ENCODE measurements around the gene RGS11.

Gene RGS11

DNA sequence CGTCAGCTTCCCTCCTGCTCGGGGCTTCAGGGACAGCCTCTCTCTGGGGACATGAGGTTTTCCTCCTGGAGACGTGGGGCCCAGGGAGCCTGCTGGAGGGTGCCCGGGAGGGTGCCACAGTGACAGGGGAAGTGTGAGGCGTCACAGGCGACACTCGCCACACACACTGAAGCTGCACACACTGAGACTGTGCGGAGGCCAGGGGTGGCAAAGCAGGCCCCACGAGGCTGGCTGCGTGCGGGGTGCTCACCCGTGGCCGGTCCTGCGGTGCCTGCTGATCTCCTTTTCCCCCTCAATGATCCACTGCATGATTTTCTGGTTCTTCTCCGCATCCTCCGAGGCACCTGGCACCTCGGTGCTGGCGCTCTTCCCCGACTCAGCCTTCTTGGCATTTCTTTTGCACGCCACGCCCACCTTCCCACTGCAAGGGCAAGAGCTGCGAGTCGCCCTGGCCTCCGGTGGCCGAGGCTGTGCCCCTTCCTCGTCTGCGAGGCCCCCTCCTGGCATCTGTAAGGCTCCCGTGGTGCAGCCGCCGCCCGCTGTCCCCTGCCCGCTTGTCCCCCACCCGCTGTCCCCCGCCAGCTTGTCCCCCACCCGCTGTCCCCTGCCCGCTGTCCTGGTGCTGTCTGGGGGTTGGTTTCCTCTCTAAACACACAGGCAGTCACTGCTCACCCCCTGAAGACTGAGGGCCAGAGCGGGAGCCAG is 21.2 kb upstream of the RGS11 start:
- no peak for DNase-seq (ENCODE audit: low read depth in 2 of 2, low spot score in 1 of 2)

DNA sequence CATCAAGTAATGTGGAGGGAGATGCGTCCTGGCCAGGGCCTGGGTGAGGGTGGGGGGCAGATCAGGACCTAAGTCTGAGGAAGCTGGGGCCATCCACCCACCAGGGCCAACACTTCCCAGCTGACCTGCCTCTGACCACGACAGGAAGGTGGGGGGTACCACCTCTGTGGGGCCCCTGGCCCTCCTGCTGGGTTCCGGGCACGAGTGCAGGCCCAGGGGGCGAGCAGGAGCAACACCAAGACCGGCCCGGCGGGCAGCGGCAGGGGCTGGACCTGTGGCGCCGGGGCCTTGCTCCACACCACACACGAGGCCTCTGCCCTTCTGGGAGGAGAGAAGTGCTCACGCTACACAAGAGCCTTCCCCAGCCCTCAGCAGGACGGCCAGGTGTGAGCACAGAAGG is 20.5 kb upstream of the RGS11 start:
- DNase-seq (ENCODE audit: low read depth in 2 of 2, low spot score in 1 of 2): no peak

DNA sequence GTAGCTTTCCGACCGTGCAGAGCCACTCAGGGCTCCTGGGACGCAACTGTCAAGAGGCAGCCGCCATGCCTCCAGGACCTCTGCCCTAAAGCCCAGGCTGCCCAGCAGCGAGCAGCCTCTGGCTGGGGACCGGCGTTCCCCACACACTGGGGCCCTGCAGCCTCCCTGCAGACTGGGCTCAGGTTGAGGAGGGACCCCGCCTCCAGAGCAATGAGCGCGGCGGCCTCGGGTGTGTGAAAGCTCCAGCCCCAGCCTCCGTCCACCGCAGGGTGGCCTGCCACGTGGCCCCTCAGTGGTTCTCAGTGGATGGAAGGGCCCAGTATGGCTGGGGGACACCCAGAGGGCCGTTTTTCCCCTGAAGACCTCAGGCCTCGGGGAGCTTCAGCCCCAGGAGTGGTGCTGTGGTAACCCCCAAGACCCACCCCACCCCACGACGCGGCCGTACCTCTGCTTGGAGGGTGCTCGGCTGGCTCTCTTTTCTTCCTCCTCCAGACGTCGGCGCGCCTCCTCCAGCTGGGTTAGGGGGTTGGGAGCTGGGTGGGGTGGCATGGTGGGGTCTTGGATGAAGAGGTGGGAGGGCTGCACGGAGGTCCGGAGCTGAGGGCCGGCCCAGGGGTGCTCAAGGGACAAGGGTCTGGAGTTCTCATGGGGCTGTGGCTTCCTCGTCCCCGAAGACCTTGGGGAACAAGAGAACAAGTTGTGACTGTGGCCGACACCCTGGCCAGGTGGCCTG is 17.5 kb upstream of the RGS11 start:
- DNase-seq (ENCODE audit: low read depth in 2 of 2, low spot score in 1 of 2): no peak

DNA sequence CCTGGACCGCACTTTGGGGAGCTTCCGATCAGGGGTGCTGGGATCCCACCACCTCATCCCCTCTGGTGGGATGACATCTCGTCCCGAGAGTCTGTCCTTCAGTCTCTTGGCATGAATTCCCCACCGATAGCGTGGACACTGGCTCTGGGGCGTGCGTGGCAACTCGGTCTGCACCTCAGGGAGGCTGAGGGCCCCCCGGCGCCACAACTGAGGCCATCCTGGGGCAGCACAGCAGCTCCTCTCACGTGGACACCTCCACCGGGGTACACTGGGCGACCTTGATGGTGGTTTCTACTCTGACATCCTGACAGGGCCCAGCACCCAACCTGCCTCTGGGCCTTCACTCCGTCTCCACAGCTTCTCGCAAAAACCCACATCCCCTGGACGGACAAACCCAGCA is 15.8 kb upstream of the RGS11 start:
- DNase-seq (ENCODE audit: low read depth in 2 of 2, low spot score in 1 of 2): no peak

GRCh38 chr16:290681-291405 is 15.1 kb upstream of the RGS11 start:
- DNase-seq (ENCODE audit: low read depth in 2 of 2, low spot score in 1 of 2): no peak

- DNase-seq (ENCODE audit: low read depth in 2 of 2, low spot score in 1 of 2): no peak
Measured at GRCh38 chr16:290015-290680, 14.4 kb upstream of the RGS11 start.

- DNase-seq (ENCODE audit: low read depth in 2 of 2, low spot score in 1 of 2): no peak
Measured at GRCh38 chr16:289395-289997, 13.8 kb upstream of the RGS11 start.

- no peak for DNase-seq (ENCODE audit: low read depth in 2 of 2, low spot score in 1 of 2)
Measured at GRCh38 chr16:287981-288920, 12.5 kb upstream of the RGS11 start.

DNA sequence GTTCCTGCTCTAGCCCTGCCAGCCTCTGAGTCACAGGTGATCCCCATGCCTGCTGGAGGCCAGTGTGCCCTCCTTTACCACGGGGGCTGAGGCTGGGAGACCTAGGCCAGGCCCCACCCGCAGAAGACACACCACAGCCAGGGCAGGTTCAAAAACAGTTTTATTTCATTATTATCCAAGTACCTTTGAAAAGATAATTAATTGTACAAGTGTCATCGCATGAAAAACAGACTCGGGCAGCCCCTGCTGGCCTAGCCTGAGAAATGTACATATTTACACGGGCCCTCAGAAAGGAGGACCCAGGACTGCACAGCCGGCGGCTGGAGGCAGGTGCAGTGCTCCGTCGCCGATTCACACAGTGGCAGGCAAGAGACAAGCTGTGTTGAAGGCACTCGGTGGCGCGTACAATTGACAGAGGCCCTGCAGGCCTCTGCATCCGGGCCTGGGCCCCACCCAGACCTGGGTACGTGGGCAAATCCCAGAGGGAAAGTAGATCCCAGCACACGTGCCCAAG is 11.6 kb upstream of the RGS11 start:
- no peak for DNase-seq (ENCODE audit: low read depth in 2 of 2, low spot score in 1 of 2)

DNA sequence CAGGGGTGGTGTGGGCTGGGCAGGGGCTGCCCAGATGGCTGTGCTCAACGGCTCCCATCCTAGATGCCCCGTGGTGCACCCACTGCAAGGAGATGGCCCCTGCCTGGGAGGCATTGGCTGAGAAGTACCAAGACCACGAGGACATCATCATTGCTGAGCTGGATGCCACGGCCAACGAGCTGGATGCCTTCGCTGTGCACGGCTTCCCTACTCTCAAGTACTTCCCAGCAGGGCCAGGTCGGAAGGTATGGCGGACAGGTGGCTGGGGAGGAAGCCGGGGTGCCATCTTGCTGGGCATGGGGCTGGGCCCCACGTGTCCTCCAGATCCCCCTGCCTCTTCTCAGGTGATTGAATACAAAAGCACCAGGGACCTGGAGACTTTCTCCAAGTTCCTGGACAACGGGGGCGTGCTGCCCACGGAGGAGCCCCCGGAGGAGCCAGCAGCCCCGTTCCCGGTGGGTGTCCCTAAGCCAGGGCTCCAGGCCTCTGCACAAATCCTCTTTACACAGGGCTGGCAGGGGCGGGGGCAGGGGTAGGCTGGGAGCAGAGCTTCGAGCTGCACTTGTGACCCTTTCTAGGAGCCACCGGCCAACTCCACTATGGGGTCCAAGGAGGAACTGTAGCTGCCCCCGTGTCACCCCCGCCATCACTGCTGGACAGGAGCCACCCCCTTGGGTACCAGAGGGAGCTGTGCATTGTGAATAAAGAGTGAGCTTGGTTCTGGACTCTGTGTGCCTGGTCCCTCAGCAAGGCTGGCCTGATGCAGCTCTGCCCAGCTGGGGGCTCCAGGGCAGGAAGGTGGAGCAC is 10.9 kb upstream of the RGS11 start:
- DNase-seq (ENCODE audit: low read depth in 2 of 2, low spot score in 1 of 2): no peak

DNA sequence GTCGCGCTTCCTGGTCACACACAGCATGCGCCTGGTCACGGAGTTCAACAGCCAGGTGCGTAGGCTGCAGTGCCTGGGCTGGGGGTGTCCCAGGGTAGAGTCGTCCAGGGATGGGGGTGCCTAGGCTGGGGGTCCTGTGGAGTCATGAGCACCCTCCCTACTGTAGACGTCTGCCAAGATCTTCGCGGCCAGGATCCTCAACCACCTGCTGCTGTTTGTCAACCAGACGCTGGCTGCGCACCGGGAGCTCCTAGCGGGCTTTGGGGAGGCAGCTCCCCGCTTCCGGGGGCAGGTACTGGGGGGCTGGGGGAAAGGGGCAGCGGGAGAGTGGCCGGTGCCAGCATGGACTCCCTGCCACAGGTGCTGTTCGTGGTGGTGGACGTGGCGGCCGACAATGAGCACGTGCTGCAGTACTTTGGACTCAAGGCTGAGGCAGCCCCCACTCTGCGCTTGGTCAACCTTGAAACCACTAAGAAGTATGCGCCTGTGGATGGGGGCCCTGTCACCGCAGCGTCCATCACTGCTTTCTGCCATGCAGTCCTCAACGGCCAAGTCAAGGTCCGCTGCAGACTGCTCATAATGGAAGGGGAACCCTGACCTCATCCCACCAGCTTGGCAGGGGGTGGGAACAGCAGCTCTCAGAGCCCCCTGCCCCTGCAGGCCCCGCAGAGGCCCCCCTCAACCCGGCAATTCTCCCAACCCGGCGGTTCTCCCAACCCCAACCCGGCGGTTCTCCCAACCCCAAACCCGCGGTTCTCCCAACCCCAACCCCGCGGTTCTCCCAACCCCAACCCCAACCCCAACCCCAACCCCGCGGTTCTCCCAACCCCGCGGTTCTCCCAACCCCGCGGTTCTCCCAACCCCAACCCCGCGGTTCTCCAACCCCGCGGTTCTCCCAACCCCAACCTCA is 9.7 kb upstream of the RGS11 start:
- no peak for DNase-seq (ENCODE audit: low read depth in 2 of 2, low spot score in 1 of 2)

- DNase-seq (ENCODE audit: low read depth in 2 of 2, low spot score in 1 of 2): no peak
Measured at GRCh38 chr16:284204-285120, 8.7 kb upstream of the RGS11 start.

- DNase-seq (ENCODE audit: low read depth in 2 of 2, low spot score in 1 of 2): no peak
Measured at GRCh38 chr16:283033-283805, 7.5 kb upstream of the RGS11 start, which contains the start of gene PDIA2. Gene PDIA2 (plus strand): TSS chr16:283164. CDS start chr16:283170, 6 bp downstream.

DNA sequence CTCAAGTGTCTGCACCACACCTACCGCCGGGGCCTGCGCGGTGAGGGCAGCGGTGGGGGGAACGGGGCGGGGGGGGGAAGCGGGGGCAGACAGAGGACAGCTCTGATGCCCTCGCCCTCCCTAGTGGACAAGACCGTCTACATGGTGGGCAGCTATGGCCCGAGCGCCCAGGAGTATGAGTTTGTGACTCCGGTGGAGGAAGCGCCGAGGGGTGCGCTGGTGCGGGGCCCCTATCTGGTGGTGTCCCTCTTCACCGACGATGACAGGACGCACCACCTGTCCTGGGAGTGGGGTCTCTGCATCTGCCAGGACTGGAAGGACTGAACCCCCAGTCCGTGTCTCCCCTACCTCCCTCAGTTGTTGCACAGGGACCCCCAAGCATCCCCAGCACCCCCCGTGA is 6.7 kb upstream of the RGS11 start:
- no peak for DNase-seq (ENCODE audit: low read depth in 2 of 2, low spot score in 1 of 2)

GRCh38 chr16:281660-282255 is 6.0 kb upstream of the RGS11 start:
- DNase-seq (ENCODE audit: low read depth in 2 of 2, low spot score in 1 of 2): no peak

Data from stimulated activated CD8-positive, alpha-beta memory T cell treated with anti-CD3 and anti-CD28 coated beads, Interleukin-4, amount 100 ng/mL, for 1 hour (primary cell).